Tibial nerve (tissue), 4 donors: ENCODE results near the gene PERM1. TPM values are rescaled to one million over a fixed set of nuclear protein-coding genes. Genes with fewer than 3 reads are reported as not detected.
A peak's percentile ranks its signal among the peaks of the same experiment; 100 is the strongest.
"Not testable (repeated sequence)": the region's sequence is repeated elsewhere in the genome, so short reads cannot be mapped to it uniquely, and the experiment has no call there.

Source experiments
- DNase-seq, 2 donors: peaks; one replicate each; pipeline ENCODE4 v3.0.0-alpha.2; 2019; ENCODE audit warnings: low spot score in 2 of 2
- H3K27ac ChIP-seq, 4 donors: fragments of 200-600 bp; sonication (generic) in 3 of 4; one replicate each; pipeline ENCODE4 v1.5.1; 2017 to 2019; ENCODE audit warnings: mild to moderate bottlenecking in 1 of 4
- H3K27me3 ChIP-seq, 2 donors: fragments of 200-600 bp; sonication (generic) in 1 of 2; one replicate each; pipeline versions ENCODE4 v1.5.1 to v1.6.0; 2017 to 2019
- H3K36me3 ChIP-seq, 3 donors: fragments of 200-600 bp; sonication (generic); one replicate each; pipeline ENCODE4 v1.5.1; 2018 to 2019
- H3K4me1 ChIP-seq, 4 donors: fragments of 200-600 bp; sonication (generic) in 3 of 4; one replicate each; pipeline ENCODE4 v1.5.1; 2017 to 2019
- H3K4me3 ChIP-seq, 4 donors: fragments of 200-600 bp; sonication (generic) in 3 of 4; one replicate each; pipeline ENCODE4 v1.5.1; 2017 to 2019; ENCODE audit warnings: mild to moderate bottlenecking in 1 of 4, moderate library complexity in 1 of 4
- H3K9me3 ChIP-seq, 4 donors: fragments of 200-600 bp; sonication (generic) in 3 of 4; one replicate each; pipeline ENCODE4 v1.5.1; 2017 to 2019
- EP300 ChIP-seq, 2 donors: sonication (generic); formaldehyde crosslinking; IDR thresholded peaks; one replicate each; pipeline ENCODE4 v1.6.1; 2017; ENCODE audit warnings: antibody characterized with exemption in 2 of 2, mild to moderate bottlenecking in 1 of 2
- POLR2A ChIP-seq, 2 donors: fragments of 450-650 bp; IDR thresholded peaks; one replicate each; pipeline ENCODE4 v1.6.1; 2017; ENCODE audit warnings: antibody characterized with exemption in 2 of 2, mild to moderate bottlenecking in 2 of 2, moderate library complexity in 2 of 2
- WGBS, 2 donors: methylation state at CpG; one replicate each; pipeline ENCODE4 v1.1.5; 2018; 5-methylcytosine and 5-hydroxymethylcytosine counted together
- total RNA-seq, 4 donors: library from RNA; depleted of rRNA; stranded (reverse); fragments of >200 nt; gene quantifications; one replicate each; pipeline ENCODE4 v1.1.0, GENCODE V29; 2016
- TF ChIP-seq, protein P1 (sequence below), 5 experiments: fragments of 200-600 bp in 3 of 5; fragments of 450-650 bp in 2 of 5; sonication (generic) in 3 of 5; IDR thresholded peaks; one replicate each; pipeline ENCODE4 v1.5.1; 2016 to 2019; ENCODE audit warnings: antibody characterized with exemption in 5 of 5, mild to moderate bottlenecking in 3 of 5, moderate library complexity in 2 of 5

The PERM1 gene
- total RNA-seq, 4 donors from 2014 or later: 0.22 to 0.78 TPM; not detected in 2

DNA sequence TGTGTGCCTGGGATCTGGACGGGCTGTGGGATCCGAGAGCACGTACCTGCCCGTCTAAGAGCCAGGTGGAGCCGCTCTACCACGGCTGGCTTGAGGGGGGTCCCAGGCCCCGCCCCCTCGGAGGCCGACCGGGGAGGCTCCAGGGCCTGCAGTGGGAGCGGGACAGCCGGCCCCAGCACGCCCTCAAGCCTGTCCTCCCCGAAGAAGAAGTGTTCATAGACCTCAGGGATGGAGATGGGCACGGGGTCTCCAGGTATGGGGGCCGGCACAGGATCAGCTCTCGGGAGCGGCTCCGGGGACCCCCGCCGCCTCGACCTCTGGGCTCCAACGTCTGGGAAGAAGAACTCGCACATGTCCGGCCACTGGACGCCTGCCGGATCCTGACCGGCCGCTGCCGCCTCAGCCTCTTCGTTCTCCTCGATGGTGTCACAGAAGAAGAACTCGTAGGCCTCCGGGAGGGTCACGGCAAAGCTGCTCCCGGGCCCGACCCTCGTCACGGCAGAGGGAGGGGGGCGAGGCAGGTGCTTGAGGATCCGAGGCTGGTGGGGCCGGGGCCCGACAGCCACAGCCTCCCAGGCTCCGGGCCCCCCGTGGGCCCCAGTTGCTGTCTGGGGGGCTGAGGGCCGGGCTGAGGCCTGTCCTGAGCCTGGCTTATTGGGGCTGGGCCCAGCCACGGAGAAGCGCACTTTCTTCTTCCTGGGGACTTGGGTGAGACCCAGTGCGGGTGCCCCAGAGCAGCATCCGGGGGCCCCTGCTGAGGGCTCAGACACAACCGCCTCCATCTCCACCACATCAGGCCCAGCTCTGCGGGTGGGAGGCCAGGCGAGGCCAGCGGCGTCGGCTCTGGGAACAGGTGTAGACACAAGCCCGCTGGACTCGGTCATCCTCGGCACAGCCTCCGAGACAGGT is 2.8 kb downstream of the PERM1 start:
- DNase-seq: no peak
- peaks cover 0 to 12% (median under 1%) of the 10 kb centered on the region in 4 donors for H3K4me1 ChIP-seq
- no peak overlapping the region for H3K4me3 ChIP-seq
- TF ChIP-seq EP300 (IDR thresholded peaks at IDR 0.05): no peak
- TF ChIP-seq, protein P1, sequence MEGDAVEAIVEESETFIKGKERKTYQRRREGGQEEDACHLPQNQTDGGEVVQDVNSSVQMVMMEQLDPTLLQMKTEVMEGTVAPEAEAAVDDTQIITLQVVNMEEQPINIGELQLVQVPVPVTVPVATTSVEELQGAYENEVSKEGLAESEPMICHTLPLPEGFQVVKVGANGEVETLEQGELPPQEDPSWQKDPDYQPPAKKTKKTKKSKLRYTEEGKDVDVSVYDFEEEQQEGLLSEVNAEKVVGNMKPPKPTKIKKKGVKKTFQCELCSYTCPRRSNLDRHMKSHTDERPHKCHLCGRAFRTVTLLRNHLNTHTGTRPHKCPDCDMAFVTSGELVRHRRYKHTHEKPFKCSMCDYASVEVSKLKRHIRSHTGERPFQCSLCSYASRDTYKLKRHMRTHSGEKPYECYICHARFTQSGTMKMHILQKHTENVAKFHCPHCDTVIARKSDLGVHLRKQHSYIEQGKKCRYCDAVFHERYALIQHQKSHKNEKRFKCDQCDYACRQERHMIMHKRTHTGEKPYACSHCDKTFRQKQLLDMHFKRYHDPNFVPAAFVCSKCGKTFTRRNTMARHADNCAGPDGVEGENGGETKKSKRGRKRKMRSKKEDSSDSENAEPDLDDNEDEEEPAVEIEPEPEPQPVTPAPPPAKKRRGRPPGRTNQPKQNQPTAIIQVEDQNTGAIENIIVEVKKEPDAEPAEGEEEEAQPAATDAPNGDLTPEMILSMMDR (IDR thresholded peaks at IDR 0.05): no peak
- TF ChIP-seq POLR2A (IDR thresholded peaks at IDR 0.05): no peak
- 83 to 87% methylated on average over 30 to 57 of the region's 60 CpGs for WGBS, 2 donors
- H3K36me3 ChIP-seq: no peaks in the 10 kb centered on the region
- H3K27me3 ChIP-seq: peaks cover 0 to 45% of the 10 kb centered on the region in 2 donors
- no peak overlapping the region for H3K27ac ChIP-seq
- H3K9me3 ChIP-seq: no peaks in the 10 kb centered on the region

DNA sequence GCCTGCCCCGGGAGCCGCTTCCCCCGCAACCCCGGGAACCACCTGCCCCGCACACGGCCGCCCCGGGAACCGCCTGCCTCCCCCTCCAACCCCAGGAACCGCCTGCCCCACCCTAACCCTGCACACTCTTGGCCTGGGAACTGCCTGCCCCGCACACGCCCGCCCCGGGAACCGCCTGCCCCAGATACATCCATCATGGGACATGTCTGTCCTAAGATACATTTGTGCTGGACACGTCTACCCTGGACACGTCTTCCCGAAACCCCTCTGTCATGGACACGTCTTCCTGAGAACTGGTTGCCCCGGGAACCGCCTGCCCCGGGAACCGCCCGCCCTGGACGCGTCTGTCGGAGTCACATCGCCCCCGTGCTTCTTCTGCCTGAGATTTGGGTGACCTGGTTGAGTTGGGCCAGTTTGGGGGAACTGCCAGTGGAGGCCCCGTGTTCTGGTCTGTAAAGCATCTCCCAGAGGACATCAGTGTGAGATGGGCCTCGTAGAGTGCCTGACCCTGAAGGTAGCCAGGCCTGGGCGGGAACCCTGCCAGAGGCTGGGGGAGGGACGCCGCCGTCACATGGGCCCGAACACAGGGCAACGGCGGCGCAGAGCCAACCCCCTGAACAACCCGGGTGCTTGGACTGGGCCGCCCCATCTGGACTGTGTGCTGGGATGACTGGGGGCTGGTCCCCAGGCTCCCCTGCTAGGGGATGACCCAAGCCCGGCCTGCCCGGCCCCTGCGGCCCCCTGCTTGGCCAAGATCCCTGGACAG is 3.6 kb downstream of the PERM1 start:
- Histone ChIP-seq H3K4me3 (no peak overlapping the region), H3K27me3 (peaks cover 0 to 45% of the 10 kb centered on the region in 2 donors), H3K9me3 (no peaks in the 10 kb centered on the region), H3K27ac (no peak overlapping the region), H3K36me3 (no peaks in the 10 kb centered on the region), H3K4me1 (peaks cover 0 to 8% (median 0%) of the 10 kb centered on the region in 4 donors)
- TF ChIP-seq, protein P1 (IDR thresholded peaks at IDR 0.05): no peak
- no peak for TF ChIP-seq POLR2A (IDR thresholded peaks at IDR 0.05)
- no peak for TF ChIP-seq EP300 (IDR thresholded peaks at IDR 0.05)
- WGBS, 2 donors: 85 to 92% methylated on average over 32 to 33 of the region's 44 CpGs
- DNase-seq: no peak

DNA sequence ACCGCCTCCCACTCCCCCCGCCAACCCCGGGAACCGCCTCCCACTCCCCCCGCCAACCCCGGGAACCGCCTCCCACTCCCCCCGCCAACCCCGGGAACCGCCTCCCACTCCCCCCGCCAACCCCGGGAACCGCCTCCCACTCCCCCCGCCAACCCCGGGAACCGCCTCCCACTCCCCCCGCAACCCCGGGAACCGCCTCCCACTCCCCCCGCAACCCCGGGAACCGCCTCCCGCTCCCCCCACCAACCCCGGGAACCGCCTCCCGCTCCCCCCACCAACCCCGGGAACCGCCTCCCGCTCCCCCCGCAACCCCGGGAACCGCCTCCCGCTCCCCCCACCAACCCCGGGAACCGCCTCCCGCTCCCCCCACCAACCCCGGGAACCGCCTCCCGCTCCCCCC is 5.1 kb downstream of the PERM1 start:
- DNase-seq, H3K9me3 ChIP-seq, H3K4me1 ChIP-seq, H3K4me3 ChIP-seq, H3K27ac ChIP-seq, H3K36me3 ChIP-seq: not testable (repeated sequence)
- WGBS, 2 donors: no CpG with 5 or more reads among the region's 39 CpGs
- peaks cover 0 to 47% of the 10 kb centered on the region in 2 donors for H3K27me3 ChIP-seq

DNA sequence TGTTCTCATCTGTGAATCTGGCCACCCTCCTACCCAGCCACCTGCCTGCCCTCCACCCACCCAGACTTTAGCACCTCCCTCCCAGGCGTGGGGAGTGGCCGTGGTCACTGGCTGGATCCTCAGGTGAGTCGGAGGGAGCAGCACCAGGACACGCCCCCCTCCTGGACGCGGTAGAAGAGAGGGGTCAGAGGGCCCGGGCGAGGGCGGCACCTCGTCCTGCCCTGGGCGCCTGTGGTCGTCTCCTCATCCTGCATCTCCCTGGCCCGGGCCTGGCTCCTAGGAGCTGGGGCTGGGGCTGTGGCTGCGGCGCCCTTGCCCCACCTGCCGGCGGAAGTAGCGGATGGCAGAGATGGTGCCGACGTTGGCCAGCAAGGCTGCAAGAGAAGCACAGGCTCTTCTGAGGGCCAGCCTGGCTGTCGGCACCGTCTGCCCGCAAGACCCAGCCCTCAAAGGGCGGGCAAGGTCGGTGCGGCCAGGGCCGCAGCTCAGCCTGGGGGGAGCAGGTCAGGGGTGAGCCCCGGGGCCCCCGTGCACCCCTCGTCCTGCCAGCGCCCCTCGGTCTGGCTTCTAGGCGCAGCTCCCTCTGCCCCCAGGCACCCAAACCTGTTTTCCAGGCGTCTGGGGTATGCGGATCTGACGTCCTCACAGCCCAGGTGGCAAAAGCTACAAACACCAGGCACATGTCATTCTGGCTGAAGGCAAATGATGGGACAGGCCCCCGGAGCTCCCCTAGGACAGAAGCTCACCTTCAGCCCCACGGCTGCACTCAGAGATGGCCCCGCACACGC is 5.8 kb downstream of the PERM1 start:
- Histone ChIP-seq H3K27me3 (peaks cover 0 to 54% of the 10 kb centered on the region in 2 donors), H3K36me3 (no peaks in the 10 kb centered on the region), H3K4me1 (peaks cover 0 to 8% (median 0%) of the 10 kb centered on the region in 4 donors), H3K27ac (no peak overlapping the region), H3K9me3 (no peaks in the 10 kb centered on the region), H3K4me3 (peak overlapping the region in 1 of 4 donors; percentile 19)
- TF ChIP-seq EP300 (IDR thresholded peaks at IDR 0.05): no peak
- TF ChIP-seq, protein P1 (IDR thresholded peaks at IDR 0.05): peak; percentile 37 to 61 (median 53)
- DNase-seq: no peak
- 0 to 12% methylated on average over 4 to 32 of the region's 40 CpGs for WGBS, 2 donors

DNA sequence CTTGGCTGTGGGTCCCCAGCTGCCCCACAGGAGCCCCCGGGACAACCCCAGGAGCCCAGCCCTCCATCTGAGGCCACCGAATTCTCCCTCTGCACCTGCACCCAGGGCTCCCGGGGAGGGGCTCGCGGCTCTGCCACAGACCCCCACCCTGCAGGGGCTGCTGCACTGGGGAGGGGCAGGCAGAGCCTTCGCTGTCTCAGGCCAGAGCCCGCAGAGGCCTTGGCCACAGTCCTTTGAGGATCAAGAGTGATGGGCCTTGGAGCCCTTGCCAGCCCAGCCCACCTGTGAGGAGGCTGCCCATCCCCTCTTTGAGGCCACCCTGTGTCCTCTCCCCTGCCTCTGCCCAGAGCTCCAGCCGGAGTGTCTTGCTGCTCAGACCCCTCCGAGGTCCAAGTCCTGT is 6.5 kb downstream of the PERM1 start:
- H3K27me3 ChIP-seq: peaks cover 2 to 61% of the 10 kb centered on the region in 2 donors
- TF ChIP-seq EP300 (IDR thresholded peaks at IDR 0.05) (no peak), POLR2A (IDR thresholded peaks at IDR 0.05) (no peak)
- TF ChIP-seq, protein P1 (IDR thresholded peaks at IDR 0.05): no peak
- H3K36me3 ChIP-seq: no peaks in the 10 kb centered on the region
- no peak overlapping the region for H3K27ac ChIP-seq
- H3K9me3 ChIP-seq: no peaks in the 10 kb centered on the region
- H3K4me3 ChIP-seq: no peak overlapping the region
- no peak for DNase-seq
- H3K4me1 ChIP-seq: peaks cover 0 to 8% (median 0%) of the 10 kb centered on the region in 4 donors
- 50 to 72% methylated on average over 4 to 6 of the region's 9 CpGs for WGBS, 2 donors
